CD14-positive monocyte (primary cell): ENCODE results near the gene KRTAP2-3. TPM values are rescaled to one million over a fixed set of nuclear protein-coding genes. Genes with fewer than 3 reads are reported as not detected.
"Not testable (repeated sequence)": the region's sequence is repeated elsewhere in the genome, so short reads cannot be mapped to it uniquely, and the experiment has no call there.

ENCODE experiments used
- DNase-seq, 3 donors: peaks; one replicate each; pipeline ENCODE4 v3.0.0-alpha.2; 2011 to 2022
- H2AFZ ChIP-seq: 2 replicates; pipeline ENCODE4 v1.6.0; 2012; ENCODE audit warnings: mild to moderate bottlenecking, low read depth, low read length, inconsistent platforms; ENCODE audit not compliant: insufficient read depth, poor library complexity, severe bottlenecking
- H3K27ac ChIP-seq, 2 donors: 1 replicate in 1 of 2; 2 replicates in 1 of 2; pipeline ENCODE4 v1.5.1; 2012 to 2013; ENCODE audit warnings: low read length in 2 of 2, control low read depth in 1 of 2, inconsistent platforms in 1 of 2, low read depth in 1 of 2, mild to moderate bottlenecking in 1 of 2
- H3K27me3 ChIP-seq, 2 donors: one replicate each; pipeline versions ENCODE4 v1.6.0 to v1.6.1; 2011 to 2013; ENCODE audit warnings: low read length in 2 of 2; ENCODE audit not compliant: control insufficient read depth in 2 of 2, insufficient read depth in 2 of 2
- H3K36me3 ChIP-seq, 2 donors: replicated peaks in 1 of 2; 1 replicate in 1 of 2; 2 replicates in 1 of 2; pipeline versions ENCODE4 v1.5.1 to v1.6.1; 2012 to 2013; ENCODE audit warnings: low read length in 2 of 2, control low read depth in 1 of 2, inconsistent platforms in 1 of 2, mild to moderate bottlenecking in 1 of 2; ENCODE audit not compliant: insufficient read depth in 2 of 2, control insufficient read depth in 1 of 2
- H3K4me1 ChIP-seq, 2 donors: 1 replicate in 1 of 2; 2 replicates in 1 of 2; pipeline versions ENCODE4 v1.5.1 to v1.6.1; 2012 to 2013; ENCODE audit warnings: low read length in 2 of 2, control low read depth in 1 of 2, inconsistent platforms in 1 of 2, mild to moderate bottlenecking in 1 of 2, moderate library complexity in 1 of 2; ENCODE audit not compliant: insufficient read depth in 2 of 2, control insufficient read depth in 1 of 2
- H3K4me2 ChIP-seq: replicated peaks from 2 replicates; pipeline ENCODE3; 2012; ENCODE audit warnings: low read length, moderate library complexity, mild to moderate bottlenecking; ENCODE audit not compliant: poor library complexity, severe bottlenecking; ENCODE audit errors: extremely low read depth
- H3K4me3 ChIP-seq, 3 experiments: fragments of 200-600 bp in 1 of 3; sonication (generic) in 1 of 3; replicated peaks in 1 of 3; 1 replicate in 2 of 3; 2 replicates in 1 of 3; pipeline ENCODE4 v1.5.1; 2011 to 2013; ENCODE audit warnings: low read length in 3 of 3, mild to moderate bottlenecking in 3 of 3, control low read depth in 2 of 3, low read depth in 2 of 3, inconsistent platforms in 1 of 3, moderate library complexity in 1 of 3
- H3K79me2 ChIP-seq: 2 replicates; pipeline ENCODE4 v1.6.0; 2012; ENCODE audit warnings: mild to moderate bottlenecking, control low read depth, inconsistent platforms, low read length, moderate library complexity; ENCODE audit not compliant: insufficient read depth
- H3K9ac ChIP-seq: 2 replicates; pipeline ENCODE4 v1.6.0; 2017; ENCODE audit warnings: low read length, mild to moderate bottlenecking; ENCODE audit not compliant: insufficient read depth, poor library complexity, severe bottlenecking
- H3K9me3 ChIP-seq, 2 donors: replicated peaks in 1 of 2; 1 replicate in 1 of 2; 2 replicates in 1 of 2; pipeline versions ENCODE4 v1.5.1 to v1.6.1; 2012 to 2013; ENCODE audit warnings: low read length in 2 of 2, control low read depth in 1 of 2; ENCODE audit not compliant: control insufficient read depth in 1 of 2, insufficient read depth in 1 of 2
- H4K20me1 ChIP-seq: 2 replicates; pipeline ENCODE4 v1.6.0; 2012; ENCODE audit warnings: mild to moderate bottlenecking, low read length, control low read depth, moderate library complexity; ENCODE audit not compliant: insufficient read depth
- H3K27ac Mint-ChIP-seq, 7 donors: one replicate each; pipeline ENCODE4 v1.8.0; 2020; ENCODE audit warnings: mild to moderate bottlenecking in 7 of 7, mixed read lengths in 7 of 7, moderate library complexity in 6 of 7, inconsistent platforms in 2 of 7
- H3K27me3 Mint-ChIP-seq, 3 donors: one replicate each; pipeline ENCODE4 v1.8.0; 2021 to 2022; ENCODE audit warnings: low read depth in 3 of 3, mild to moderate bottlenecking in 3 of 3, mixed read lengths in 3 of 3, moderate library complexity in 3 of 3, inconsistent platforms in 1 of 3
- H3K36me3 Mint-ChIP-seq, 2 donors: one replicate each; pipeline ENCODE4 v1.8.0; 2020; ENCODE audit warnings: mixed read lengths in 2 of 2, inconsistent platforms in 1 of 2, mild to moderate bottlenecking in 1 of 2
- H3K4me1 Mint-ChIP-seq: one replicate; pipeline ENCODE4 v1.8.0; 2020; ENCODE audit warnings: mild to moderate bottlenecking, mixed read lengths
- H3K4me3 Mint-ChIP-seq, 2 donors: one replicate each; pipeline ENCODE4 v1.8.0; 2020; ENCODE audit warnings: mild to moderate bottlenecking in 2 of 2, mixed read lengths in 2 of 2, moderate library complexity in 1 of 2
- H3K9me3 Mint-ChIP-seq, 7 donors: one replicate each; pipeline ENCODE4 v1.8.0; 2020 to 2022; ENCODE audit warnings: mixed read lengths in 7 of 7, mild to moderate bottlenecking in 6 of 7, moderate library complexity in 6 of 7, inconsistent platforms in 2 of 7
- CTCF ChIP-seq: fragments of 200-600 bp; IDR thresholded peaks from one replicate; pipeline ENCODE4 v1.8.0; 2022; ENCODE audit warnings: antibody characterized with exemption, mild to moderate bottlenecking
- WGBS: methylation state at CpG from one replicate; pipeline ENCODE4 v1.1.5; 2013; ENCODE audit warnings: missing lambda C conversion rate; ENCODE audit not compliant: insufficient coverage; 5-methylcytosine and 5-hydroxymethylcytosine counted together
- intact Hi-C, 2 donors: fragments of 100-400 bp; cut with micrococcal nuclease; formaldehyde crosslinking; loops; one replicate each; pipeline versions ENCODE4 v1.15.0 to v1.15.1; 2023
- polyA plus RNA-seq, 3 donors: library from polyadenylated mRNA; depleted of rRNA in 1 of 3; unstranded in 2 of 3; stranded (reverse) in 1 of 3; fragments of 300-500 nt in 2 of 3; fragments of >200 nt in 1 of 3; fragmentation: Illumina TruSeq in 2 of 3; gene quantifications; 1 replicate in 2 of 3; 2 replicates in 1 of 3; pipeline ENCODE4 v1.2.3, GENCODE V29; 2012 to 2021

KRTAP2-3 gene
- polyA plus RNA-seq, 3 donors: not detected

GRCh38 chr17:41103896-41104295 is 44.0 kb upstream of the KRTAP2-3 start:
- no CpG with 5 or more reads among the region's 1 CpG for WGBS
- H4K20me1 ChIP-seq: no peaks in the 10 kb centered on the region
- no peak overlapping the region for H3K9ac ChIP-seq
- intact Hi-C loops: no loop called here
- Mint-ChIP-seq H3K27ac (no peak overlapping the region), H3K36me3 (no peaks in the 10 kb centered on the region), H3K9me3 (peaks cover 0 to 3% (median 0%) of the 10 kb centered on the region in 7 donors), H3K4me3 (no peak overlapping the region), H3K4me1 (peaks cover 11% of the 10 kb centered on the region), H3K27me3 (peaks cover 0 to 2% (median 1%) of the 10 kb centered on the region in 3 donors)
- no peak overlapping the region for H3K27ac ChIP-seq
- H3K27me3 ChIP-seq: no peaks in the 10 kb centered on the region
- TF ChIP-seq CTCF: no peak
- no peak overlapping the region for H2AFZ ChIP-seq
- no peaks in the 10 kb centered on the region for H3K79me2 ChIP-seq
- no peak for DNase-seq
- no peak overlapping the region for H3K4me3 ChIP-seq
- peaks cover 5 to 13% of the 10 kb centered on the region in 2 donors for H3K4me1 ChIP-seq
- no peaks in the 10 kb centered on the region for H3K36me3 ChIP-seq
- no peaks in the 10 kb centered on the region for H3K9me3 ChIP-seq
- no peak overlapping the region for H3K4me2 ChIP-seq

- Histone ChIP-seq H3K4me1 (no peaks in the 10 kb centered on the region), H3K27me3 (no peaks in the 10 kb centered on the region), H3K9ac (no peak within 1 kb of the TSS), H3K4me3 (no peak within 1 kb of the TSS), H3K4me2 (no peak within 1 kb of the TSS), H3K27ac (no peak within 1 kb of the TSS), H4K20me1 (no peaks in the 10 kb centered on the region), H3K36me3 (no peaks in the 10 kb centered on the region), H3K79me2 (no peaks in the 10 kb centered on the region), H2AFZ (no peak within 1 kb of the TSS), H3K9me3 (no peaks in the 10 kb centered on the region)
- Mint-ChIP-seq H3K27ac (no peak within 1 kb of the TSS), H3K4me3 (no peak within 1 kb of the TSS), H3K4me1 (peaks cover 5% of the 10 kb centered on the region), H3K36me3 (no peaks in the 10 kb centered on the region), H3K27me3 (peaks cover 0 to 7% (median 1%) of the 10 kb centered on the region in 3 donors), H3K9me3 (peaks cover 0 to 3% (median 0%) of the 10 kb centered on the region in 7 donors)
- 73% methylated on average over 8 of the region's 10 CpGs for WGBS
- intact Hi-C loops: no loop called here
- no peak for DNase-seq
- TF ChIP-seq CTCF: no peak
These were observed 41.8 kb upstream of the KRTAP2-3 start, which contains the start of gene KRTAP4-16 for GRCh38 chr17:41101586-41102259. KRTAP4-16 (minus strand) TSS chr17:41102209; CDS start chr17:41102209, 0 bp downstream.

- H3K9me3 Mint-ChIP-seq, H3K4me3 Mint-ChIP-seq, H3K4me1 Mint-ChIP-seq, H3K27ac ChIP-seq, H3K9me3 ChIP-seq, H3K4me1 ChIP-seq, H3K36me3 ChIP-seq, DNase-seq, H3K36me3 Mint-ChIP-seq, H3K79me2 ChIP-seq, H2AFZ ChIP-seq, H3K27me3 ChIP-seq, H3K27ac Mint-ChIP-seq, intact Hi-C loops, H3K4me2 ChIP-seq, H4K20me1 ChIP-seq, H3K9ac ChIP-seq, H3K4me3 ChIP-seq, H3K27me3 Mint-ChIP-seq: not testable (repeated sequence)
- WGBS: 0% methylated on average over 3 of the region's 7 CpGs
These were observed 40.0 kb upstream of the KRTAP2-3 start for GRCh38 chr17:41099682-41100480.
